ENCODE results near the gene AKIRIN2. TPM values are rescaled to one million over a fixed set of nuclear protein-coding genes. Genes with fewer than 3 reads are reported as not detected.
A peak's percentile ranks its signal among the peaks of the same experiment; 100 is the strongest.

The AKIRIN2 gene
- total and polyA plus RNA-seq, 2 of the 13 experiments (the other 11 are each of a cell fraction or from before 2014, with no cell fraction given) = 15.6 to 23.4 TPM

- TF ChIP-seq FOXK1 (CRISPR knock-in tag; IDR thresholded peaks at IDR 0.05; ENCODE audit: borderline replicate concordance, low read depth) = no peak
- TF ChIP-seq GATAD2A (CRISPR knock-in tag; IDR thresholded peaks at IDR 0.05) = peak; percentile 81
- TF ChIP-seq SIN3B (IDR thresholded peaks at IDR 0.05; ENCODE audit: low read length) = no peak
- no peak for TF ChIP-seq HDAC1 (CRISPR knock-in tag; IDR thresholded peaks at IDR 0.05)
- no peak for TF ChIP-seq ZNF253 (CRISPR knock-in tag; IDR thresholded peaks at IDR 0.05; ENCODE audit: borderline replicate concordance)
- peak; percentile 92 for TF ChIP-seq SAP130 (CRISPR knock-in tag; IDR thresholded peaks at IDR 0.05; ENCODE audit: low read depth)
- TF ChIP-seq, protein P1, sequence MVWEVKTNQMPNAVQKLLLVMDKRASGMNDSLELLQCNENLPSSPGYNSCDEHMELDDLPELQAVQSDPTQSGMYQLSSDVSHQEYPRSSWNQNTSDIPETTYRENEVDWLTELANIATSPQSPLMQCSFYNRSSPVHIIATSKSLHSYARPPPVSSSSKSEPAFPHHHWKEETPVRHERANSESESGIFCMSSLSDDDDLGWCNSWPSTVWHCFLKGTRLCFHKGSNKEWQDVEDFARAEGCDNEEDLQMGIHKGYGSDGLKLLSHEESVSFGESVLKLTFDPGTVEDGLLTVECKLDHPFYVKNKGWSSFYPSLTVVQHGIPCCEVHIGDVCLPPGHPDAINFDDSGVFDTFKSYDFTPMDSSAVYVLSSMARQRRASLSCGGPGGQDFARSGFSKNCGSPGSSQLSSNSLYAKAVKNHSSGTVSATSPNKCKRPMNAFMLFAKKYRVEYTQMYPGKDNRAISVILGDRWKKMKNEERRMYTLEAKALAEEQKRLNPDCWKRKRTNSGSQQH (CRISPR knock-in tag; IDR thresholded peaks at IDR 0.05; ENCODE audit: low read depth) = no peak
- TF ChIP-seq HOXA7 (CRISPR knock-in tag; IDR thresholded peaks at IDR 0.05) = no peak
- TF ChIP-seq FOSL2 (CRISPR knock-in tag; IDR thresholded peaks at IDR 0.05) = peak; percentile 91
- TF ChIP-seq THAP7 (CRISPR knock-in tag; IDR thresholded peaks at IDR 0.05) = no peak
- TF ChIP-seq, protein P2, sequence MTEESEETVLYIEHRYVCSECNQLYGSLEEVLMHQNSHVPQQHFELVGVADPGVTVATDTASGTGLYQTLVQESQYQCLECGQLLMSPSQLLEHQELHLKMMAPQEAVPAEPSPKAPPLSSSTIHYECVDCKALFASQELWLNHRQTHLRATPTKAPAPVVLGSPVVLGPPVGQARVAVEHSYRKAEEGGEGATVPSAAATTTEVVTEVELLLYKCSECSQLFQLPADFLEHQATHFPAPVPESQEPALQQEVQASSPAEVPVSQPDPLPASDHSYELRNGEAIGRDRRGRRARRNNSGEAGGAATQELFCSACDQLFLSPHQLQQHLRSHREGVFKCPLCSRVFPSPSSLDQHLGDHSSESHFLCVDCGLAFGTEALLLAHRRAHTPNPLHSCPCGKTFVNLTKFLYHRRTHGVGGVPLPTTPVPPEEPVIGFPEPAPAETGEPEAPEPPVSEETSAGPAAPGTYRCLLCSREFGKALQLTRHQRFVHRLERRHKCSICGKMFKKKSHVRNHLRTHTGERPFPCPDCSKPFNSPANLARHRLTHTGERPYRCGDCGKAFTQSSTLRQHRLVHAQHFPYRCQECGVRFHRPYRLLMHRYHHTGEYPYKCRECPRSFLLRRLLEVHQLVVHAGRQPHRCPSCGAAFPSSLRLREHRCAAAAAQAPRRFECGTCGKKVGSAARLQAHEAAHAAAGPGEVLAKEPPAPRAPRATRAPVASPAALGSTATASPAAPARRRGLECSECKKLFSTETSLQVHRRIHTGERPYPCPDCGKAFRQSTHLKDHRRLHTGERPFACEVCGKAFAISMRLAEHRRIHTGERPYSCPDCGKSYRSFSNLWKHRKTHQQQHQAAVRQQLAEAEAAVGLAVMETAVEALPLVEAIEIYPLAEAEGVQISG (CRISPR knock-in tag; IDR thresholded peaks at IDR 0.05) = 0 out of 2 replicates have a peak, but pooled peaks have one; percentile 25
- TF ChIP-seq SCMH1 (CRISPR knock-in tag; IDR thresholded peaks at IDR 0.05; ENCODE audit: borderline replicate concordance) = no peak
- TF ChIP-seq ZNF224 (CRISPR knock-in tag; IDR thresholded peaks at IDR 0.05) = no peak
- TF ChIP-seq ESRRA (CRISPR knock-in tag; IDR thresholded peaks at IDR 0.05; ENCODE audit: low read depth) = 0 out of 2 replicates have a peak, but pooled peaks have one; percentile 26
- TF ChIP-seq MAFK (conservative IDR thresholded peaks at IDR 0.05 in 1 of 2, IDR thresholded peaks at IDR 0.05 in 1 of 2; ENCODE audit: low read length in 2 of 2) = peak; percentile 100
- TF ChIP-seq GZF1 (CRISPR knock-in tag; IDR thresholded peaks at IDR 0.05) = no peak
- TF ChIP-seq ZNF572 (CRISPR knock-in tag; IDR thresholded peaks at IDR 0.05) = no peak
- TF ChIP-seq, protein P3, sequence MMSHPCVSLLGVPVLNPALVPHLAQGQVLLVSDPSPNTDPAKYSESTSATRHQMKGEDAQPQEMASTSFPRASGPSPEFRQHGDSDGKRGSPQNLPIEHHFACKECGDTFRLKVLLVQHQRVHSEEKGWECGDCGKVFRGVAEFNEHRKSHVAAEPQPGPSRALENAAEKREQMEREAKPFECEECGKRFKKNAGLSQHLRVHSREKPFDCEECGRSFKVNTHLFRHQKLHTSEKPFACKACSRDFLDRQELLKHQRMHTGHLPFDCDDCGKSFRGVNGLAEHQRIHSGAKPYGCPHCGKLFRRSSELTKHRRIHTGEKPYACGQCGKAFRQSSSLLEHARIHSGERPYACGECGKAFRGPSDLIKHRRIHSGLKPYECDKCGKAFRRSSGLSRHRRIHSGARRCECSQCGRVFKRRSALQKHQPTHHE (CRISPR knock-in tag; IDR thresholded peaks at IDR 0.05; ENCODE audit: borderline replicate concordance) = no peak
- TF ChIP-seq MTF1 (CRISPR knock-in tag; IDR thresholded peaks at IDR 0.05) = no peak
- no peak for TF ChIP-seq ZNF766 (CRISPR knock-in tag; IDR thresholded peaks at IDR 0.05; ENCODE audit: borderline replicate concordance)
- no peak for TF ChIP-seq TCF12 (IDR thresholded peaks at IDR 0.05)
- TF ChIP-seq TCF12 (CRISPR knock-in tag; IDR thresholded peaks at IDR 0.05) = no peak
- no peak for TF ChIP-seq WIZ (CRISPR knock-in tag; IDR thresholded peaks at IDR 0.05)
- TF ChIP-seq ZNF644 (CRISPR knock-in tag; IDR thresholded peaks at IDR 0.05; ENCODE audit: low read depth) = peak; percentile 72; the same call in 1 of the 2 replicates
- TF ChIP-seq ZNF20 (CRISPR knock-in tag; IDR thresholded peaks at IDR 0.05) = no peak
- no peak for TF ChIP-seq TEAD2 (CRISPR knock-in tag; IDR thresholded peaks at IDR 0.05)
These were observed 21.4 kb upstream of the AKIRIN2 start (continued) for GRCh38 chr6:87723170-87724078.
